IMR-90 (cell line): ENCODE data around the gene CNTN4. TPM values are rescaled to one million over a fixed set of nuclear protein-coding genes. Genes with fewer than 3 reads are reported as not detected.

ENCODE experiments used
- ATAC-seq: fragments of 200-7000 bp; cut with Tn5 transposase; 2 replicates; pipeline ENCODE4 v1.9.1; 2020; ENCODE audit warnings: low read depth, mild to moderate bottlenecking, moderate library complexity
- BruUV-seq: library from RNA; stranded (reverse); fragments of 400-500 nt; replicated peaks from 2 replicates; lab custom pipeline; 2021; lab: Mats Ljungman, UMichigan
- CTCF ChIA-PET: fragments of 300-600 bp; formaldehyde crosslinking; extraction: SDS; loops from one replicate; lab custom pipeline; 2021; ENCODE audit warnings: antibody characterized with exemption; lab: Yijun Ruan, JAX
- POLR2A ChIA-PET: fragments of 300-600 bp; sonication (Branson Sonifier 250); formaldehyde crosslinking; loops from one replicate; lab custom pipeline; 2022; ENCODE audit warnings: antibody characterized with exemption; ENCODE audit not compliant: unreplicated experiment; lab: Charles Lee
- DNase-seq: peaks from one replicate; pipeline ENCODE4 v3.0.0; 2013
- H2AFZ ChIP-seq: replicated peaks from 2 replicates; pipeline ENCODE3; 2013; ENCODE audit warnings: low read length, mild to moderate bottlenecking; ENCODE audit not compliant: poor library complexity
- H2AK5ac ChIP-seq: 2 replicates; pipeline ENCODE4 v1.6.1; 2013; ENCODE audit warnings: low read depth, low read length, inconsistent platforms
- H2AK9ac ChIP-seq: replicated peaks from 2 replicates; pipeline ENCODE3; 2013; ENCODE audit warnings: mild to moderate bottlenecking, low read depth, low read length, moderate library complexity; ENCODE audit not compliant: poor library complexity
- H2BK120ac ChIP-seq: 2 replicates; pipeline ENCODE4 v1.6.1; 2013; ENCODE audit warnings: low read depth, low read length, inconsistent platforms
- H2BK15ac ChIP-seq: 3 replicates; pipeline ENCODE4 v1.6.1; 2013; ENCODE audit warnings: low read depth, low read length, inconsistent platforms
- H2BK20ac ChIP-seq: 2 replicates; pipeline ENCODE4 v1.6.1; 2013; ENCODE audit warnings: low read depth, mild to moderate bottlenecking, inconsistent platforms, low read length, moderate library complexity
- H2BK5ac ChIP-seq: 2 replicates; pipeline ENCODE4 v1.6.1; 2013; ENCODE audit warnings: mild to moderate bottlenecking, low read depth, low read length, inconsistent platforms; ENCODE audit not compliant: poor library complexity, severe bottlenecking
- H3K14ac ChIP-seq: replicated peaks from 2 replicates; pipeline ENCODE4 v1.6.1; 2013; ENCODE audit warnings: low read depth, low read length, inconsistent platforms
- H3K18ac ChIP-seq: 2 replicates; pipeline ENCODE4 v1.6.1; 2013; ENCODE audit warnings: low read depth, low read length, control low read depth
- H3K23ac ChIP-seq: 2 replicates; pipeline ENCODE4 v1.6.1; 2013; ENCODE audit warnings: low read depth, low read length, inconsistent platforms
- H3K27ac ChIP-seq: 2 replicates; pipeline ENCODE4 v1.5.1; 2013; ENCODE audit warnings: mild to moderate bottlenecking, control low read depth, low read length; ENCODE audit not compliant: insufficient read depth
- H3K27me3 ChIP-seq: 2 replicates; pipeline ENCODE4 v1.6.1; 2013; ENCODE audit warnings: low read length; ENCODE audit not compliant: control insufficient read depth, insufficient read depth
- H3K36me3 ChIP-seq: 2 replicates; pipeline ENCODE4 v1.6.1; 2013; ENCODE audit warnings: low read length, mixed read lengths; ENCODE audit not compliant: control insufficient read depth, insufficient read depth
- H3K4ac ChIP-seq: 2 replicates; pipeline ENCODE4 v1.6.1; 2013; ENCODE audit warnings: low read depth, low read length, inconsistent platforms
- H3K4me1 ChIP-seq: 2 replicates; pipeline ENCODE4 v1.6.1; 2013; ENCODE audit warnings: low read length, mixed read lengths; ENCODE audit not compliant: control insufficient read depth, insufficient read depth
- H3K4me2 ChIP-seq: 2 replicates; pipeline ENCODE4 v1.6.1; 2013; ENCODE audit warnings: low read depth, mild to moderate bottlenecking, control low read depth, low read length, moderate library complexity
- H3K4me3 ChIP-seq: 2 replicates; pipeline ENCODE4 v1.5.1; 2013; ENCODE audit warnings: low read depth, mild to moderate bottlenecking, control low read depth, low read length, moderate library complexity; ENCODE audit not compliant: insufficient read depth
- H3K56ac ChIP-seq: 2 replicates; pipeline ENCODE4 v1.6.1; 2013; ENCODE audit warnings: low read length, inconsistent platforms; ENCODE audit not compliant: insufficient read depth; ENCODE audit errors: extremely low read depth
- H3K79me1 ChIP-seq, 2 experiments: 2 replicates each; pipeline ENCODE4 v1.6.1; 2013; ENCODE audit warnings: low read length in 2 of 2, inconsistent platforms in 1 of 2, low read depth in 1 of 2
- H3K9ac ChIP-seq: 2 replicates; pipeline ENCODE4 v1.6.1; 2013; ENCODE audit warnings: low read depth, low read length, control low read depth
- H3K9me1 ChIP-seq: 2 replicates; pipeline ENCODE4 v1.6.1; 2013; ENCODE audit warnings: low read length, inconsistent platforms; ENCODE audit not compliant: insufficient read depth
- H3K9me3 ChIP-seq: 2 replicates; pipeline ENCODE4 v1.6.1; 2013; ENCODE audit warnings: low read length; ENCODE audit not compliant: control insufficient read depth, insufficient read depth
- H4K20me1 ChIP-seq: 2 replicates; pipeline ENCODE4 v1.6.1; 2013; ENCODE audit warnings: low read length, inconsistent platforms; ENCODE audit not compliant: insufficient read depth
- H4K5ac ChIP-seq: 2 replicates; pipeline ENCODE4 v1.6.1; 2013; ENCODE audit warnings: mild to moderate bottlenecking, low read depth, low read length, control low read depth
- H4K8ac ChIP-seq, 2 experiments: 2 replicates each; pipeline ENCODE4 v1.6.1; 2013; ENCODE audit warnings: low read depth in 2 of 2, low read length in 2 of 2, control low read depth in 1 of 2, inconsistent platforms in 1 of 2
- H4K91ac ChIP-seq: 2 replicates; pipeline ENCODE4 v1.6.1; 2013; ENCODE audit warnings: low read depth, low read length, inconsistent platforms; ENCODE audit not compliant: insufficient read depth
- BHLHE40 ChIP-seq: fragments of 150-350 bp; IDR thresholded peaks from 2 replicates; pipeline ENCODE4 v1.6.1; 2016; ENCODE audit warnings: mild to moderate bottlenecking, low read depth, low read length
- CEBPB ChIP-seq: IDR thresholded peaks from 2 replicates; pipeline ENCODE4 v1.6.1; 2012; ENCODE audit warnings: low read depth, low read length, improper control_type of control experiment
- CHD1 ChIP-seq: IDR thresholded peaks from 2 replicates; pipeline ENCODE4 v1.6.1; 2012; ENCODE audit warnings: low read depth, low read length, improper control_type of control experiment
- CTCF ChIP-seq: conservative IDR thresholded peaks from 2 replicates; pipeline ENCODE4 v1.5.1; 2012; ENCODE audit warnings: mild to moderate bottlenecking, low read depth, low read length, improper control_type of control experiment
- FOS ChIP-seq: fragments of 150-350 bp; IDR thresholded peaks from 2 replicates; pipeline ENCODE4 v1.6.1; 2016; ENCODE audit warnings: low read depth, low read length
- MAFK ChIP-seq: IDR thresholded peaks from 2 replicates; pipeline ENCODE4 v1.6.1; 2012; ENCODE audit warnings: low read depth, low read length, improper control_type of control experiment
- MAZ ChIP-seq: IDR thresholded peaks from 2 replicates; pipeline ENCODE4 v1.6.1; 2012; ENCODE audit warnings: low read depth, mild to moderate bottlenecking, low read length, improper control_type of control experiment, moderate library complexity, borderline replicate concordance
- MXI1 ChIP-seq: IDR thresholded peaks from 2 replicates; pipeline ENCODE4 v1.6.1; 2012; ENCODE audit warnings: low read depth, mild to moderate bottlenecking, low read length, moderate library complexity, borderline replicate concordance
- NFE2L2 ChIP-seq: fragments of 150-350 bp; IDR thresholded peaks from 2 replicates; pipeline ENCODE4 v1.6.1; 2016; ENCODE audit warnings: low read depth, mild to moderate bottlenecking, low read length
- POLR2A ChIP-seq: IDR thresholded peaks from 2 replicates; pipeline ENCODE4 v1.6.1; 2012; ENCODE audit warnings: mild to moderate bottlenecking, low read depth, low read length
- RAD21 ChIP-seq: IDR thresholded peaks from 2 replicates; pipeline ENCODE4 v1.6.1; 2012; ENCODE audit warnings: low read length, improper control_type of control experiment
- RCOR1 ChIP-seq: IDR thresholded peaks from 2 replicates; pipeline ENCODE4 v1.6.1; 2012; ENCODE audit warnings: mild to moderate bottlenecking, low read length, improper control_type of control experiment; ENCODE audit not compliant: insufficient replicate concordance
- RFX5 ChIP-seq: IDR thresholded peaks from 2 replicates; pipeline ENCODE4 v1.8.0; 2012; ENCODE audit warnings: low read depth, mild to moderate bottlenecking, low read length, moderate library complexity
- SMC3 ChIP-seq: fragments of 150-350 bp; IDR thresholded peaks from 2 replicates; pipeline ENCODE4 v1.6.1; 2016; ENCODE audit warnings: low read depth, mild to moderate bottlenecking, antibody characterized with exemption, low read length, moderate library complexity
- USF2 ChIP-seq: fragments of 150-350 bp; IDR thresholded peaks from 2 replicates; pipeline ENCODE4 v1.6.1; 2017; ENCODE audit warnings: mild to moderate bottlenecking, antibody characterized with exemption, low read length, low read depth
- WGBS, 2 experiments: methylation state at CpG; one replicate each; pipeline versions ENCODE4 v1.1.5 to v1.1.7; 2013; ENCODE audit warnings: missing lambda C conversion rate in 2 of 2; ENCODE audit not compliant: insufficient read length in 1 of 2; ENCODE audit errors: extremely low coverage in 2 of 2; 5-methylcytosine and 5-hydroxymethylcytosine counted together
- dilution Hi-C: fragments of 300-500 bp; cut with HindIII; formaldehyde crosslinking; loops from one replicate; pipeline ENCODE4 v1.14.3; 2018; ENCODE audit warnings: low sequenced_read_pairs; ENCODE audit not compliant: unreplicated experiment
- in situ Hi-C: fragments of 300-500 bp; cut with MboI; formaldehyde crosslinking; loops from 3 replicates; pipeline ENCODE4 v1.14.3; 2019; ENCODE audit warnings: low sequenced_read_pairs, inconsistent platforms, mixed read lengths
- intact Hi-C: fragments of 100-400 bp; cut with micrococcal nuclease; formaldehyde crosslinking; loops from 2 replicates; pipeline ENCODE4 v1.10.0; 2022
- polyA plus RNA-seq, 3 experiments: library from polyadenylated mRNA; depleted of rRNA; stranded (reverse); fragments of >200 nt; gene quantifications; 2 replicates each; pipeline ENCODE4 v1.2.3, GENCODE V29; 2012; ENCODE audit warnings: low replicate concordance in 1 of 3
- total RNA-seq: library from RNA; depleted of rRNA; stranded (reverse); fragments of >200 nt; gene quantifications from 2 replicates; pipeline ENCODE4 v1.2.3, GENCODE V29; 2012
- TF ChIP-seq, protein P1 (sequence below): fragments of 150-350 bp; IDR thresholded peaks from 2 replicates; pipeline ENCODE4 v1.6.1; 2016; ENCODE audit warnings: low read depth, mild to moderate bottlenecking, low read length, moderate library complexity, borderline replicate concordance

Gene CNTN4
- total and polyA plus RNA-seq, 2 of the 4 experiments (the other 2 are of a cell fraction), result under 0.01 TPM; not detected in 1

DNA sequence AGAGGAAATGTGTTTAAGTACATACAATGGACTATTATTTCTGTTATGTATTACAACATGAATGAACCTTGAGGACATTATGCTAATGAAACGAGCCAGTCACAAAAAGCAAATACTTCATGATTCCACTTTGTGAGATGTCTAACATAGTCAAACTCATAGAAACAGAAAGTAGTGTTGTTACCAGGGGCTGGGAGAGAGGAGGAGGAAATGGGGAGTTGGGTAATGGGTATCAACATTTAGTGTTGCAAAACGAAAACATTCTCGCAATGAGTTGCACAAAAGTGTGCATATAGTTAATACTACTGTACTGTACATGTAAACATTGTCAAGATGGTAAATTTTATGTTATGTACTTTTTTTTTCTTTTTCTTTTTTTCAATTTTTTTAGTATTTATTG is 817.2 kb downstream of the CNTN4 start:
- H2BK20ac ChIP-seq, result no peak overlapping the region
- DNase-seq (no peak), ATAC-seq (no peak)
- BruUV-seq, result no TSS peak
- H3K4me3 ChIP-seq, result no peak overlapping the region
- H3K4me1 ChIP-seq, result no peaks in the 10 kb centered on the region
- intact Hi-C loops (no loop called here), in situ Hi-C loops (no loop called here), dilution Hi-C loops (no loop called here)
- H2AFZ ChIP-seq, result no peak overlapping the region
- WGBS, 2 experiments, result no CpG with 5 or more reads among the region's 3 CpGs
- no peak overlapping the region for H4K8ac ChIP-seq
- no peak overlapping the region for H4K91ac ChIP-seq
- H3K36me3 ChIP-seq, result no peaks in the 10 kb centered on the region
- no peak overlapping the region for H2AK9ac ChIP-seq
- no peak overlapping the region for H3K14ac ChIP-seq
- no peak overlapping the region for H3K27ac ChIP-seq
- no peak overlapping the region for H2BK120ac ChIP-seq
- TF ChIP-seq CEBPB (no peak), POLR2A (no peak), MAFK (no peak), USF2 (no peak), RCOR1 (no peak), CHD1 (no peak), MXI1 (no peak), RFX5 (no peak), SMC3 (no peak), BHLHE40 (no peak), RAD21 (no peak), CTCF (no peak), NFE2L2 (no peak), FOS (no peak), MAZ (no peak)
- TF ChIP-seq, protein P1, sequence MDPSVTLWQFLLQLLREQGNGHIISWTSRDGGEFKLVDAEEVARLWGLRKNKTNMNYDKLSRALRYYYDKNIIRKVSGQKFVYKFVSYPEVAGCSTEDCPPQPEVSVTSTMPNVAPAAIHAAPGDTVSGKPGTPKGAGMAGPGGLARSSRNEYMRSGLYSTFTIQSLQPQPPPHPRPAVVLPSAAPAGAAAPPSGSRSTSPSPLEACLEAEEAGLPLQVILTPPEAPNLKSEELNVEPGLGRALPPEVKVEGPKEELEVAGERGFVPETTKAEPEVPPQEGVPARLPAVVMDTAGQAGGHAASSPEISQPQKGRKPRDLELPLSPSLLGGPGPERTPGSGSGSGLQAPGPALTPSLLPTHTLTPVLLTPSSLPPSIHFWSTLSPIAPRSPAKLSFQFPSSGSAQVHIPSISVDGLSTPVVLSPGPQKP, result no peak
- H4K20me1 ChIP-seq, result no peaks in the 10 kb centered on the region
- H2AK5ac ChIP-seq, result no peak overlapping the region
- H3K23ac ChIP-seq, result no peak overlapping the region
- H4K5ac ChIP-seq, result no peak overlapping the region
- H3K9ac ChIP-seq, result no peak overlapping the region
- no peaks in the 10 kb centered on the region for H3K79me1 ChIP-seq
- 0 out of 2 replicates have a peak, but pooled peaks cover 3% of the 10 kb centered on the region for H3K9me3 ChIP-seq
- H3K18ac ChIP-seq, result no peak overlapping the region
- no peaks in the 10 kb centered on the region for H3K9me1 ChIP-seq
- ChIA-PET CTCF (no interaction called here), POLR2A (no interaction called here)
- no peak overlapping the region for H3K4me2 ChIP-seq
- H3K56ac ChIP-seq, result no peak overlapping the region
- H3K4ac ChIP-seq, result no peak overlapping the region
- no peak overlapping the region for H2BK15ac ChIP-seq
- no peaks in the 10 kb centered on the region for H3K27me3 ChIP-seq
- no peak overlapping the region for H2BK5ac ChIP-seq
